GM18505 (cell line): ENCODE results near the gene SYCE3.

ENCODE experiments used
- ATAC-seq: cut with Tn5 transposase; IDR thresholded peaks from one replicate; pipeline ENCODE4 v1.9.1; 2021; ENCODE audit not compliant: unreplicated experiment
- POLR2A ChIP-seq: IDR thresholded peaks from 4 replicates; pipeline ENCODE4 v1.6.1; 2011; ENCODE audit warnings: borderline replicate concordance; ENCODE audit not compliant: insufficient read depth, insufficient read length; ENCODE audit errors: extremely low read depth

SYCE3 gene

GRCh38 chr22:50605002-50605612 lies 42.4 kb upstream of the SYCE3 start:
- no peak for ATAC-seq

GRCh38 chr22:50604256-50605001 lies 41.7 kb upstream of the SYCE3 start:
- no peak for ATAC-seq
- TF ChIP-seq POLR2A = no peak

More at GRCh38 chr22:50605002-50605612, 42.4 kb upstream of the SYCE3 start:
- no peak for TF ChIP-seq POLR2A

GRCh38 chr22:50603511-50604255 lies 41.0 kb upstream of the SYCE3 start:
- no peak for TF ChIP-seq POLR2A
- no peak for ATAC-seq

GRCh38 chr22:50602338-50602700 lies 39.6 kb upstream of the SYCE3 start:
- TF ChIP-seq POLR2A = no peak
- no peak for ATAC-seq

GRCh38 chr22:50601669-50602337 lies 39.1 kb upstream of the SYCE3 start:
- ATAC-seq = no peak
- TF ChIP-seq POLR2A = no peak

- ATAC-seq = no peak
- no peak for TF ChIP-seq POLR2A
Observed at GRCh38 chr22:50600967-50601668, 38.4 kb upstream of the SYCE3 start.

GRCh38 chr22:50600538-50600937 lies 37.8 kb upstream of the SYCE3 start, which contains the start of gene MAPK8IP2:
MAPK8IP2 (plus strand) TSS chr22:50600793; CDS start chr22:50600819, 26 bp downstream.
- TF ChIP-seq POLR2A = no peak
- no peak for ATAC-seq

GRCh38 chr22:50599816-50600455 lies 37.2 kb upstream of the SYCE3 start:
- no peak for ATAC-seq
- no peak for TF ChIP-seq POLR2A

- TF ChIP-seq POLR2A = no peak
- no peak for ATAC-seq
Observed at GRCh38 chr22:50597097-50597496, 34.4 kb upstream of the SYCE3 start.

- no peak for ATAC-seq
Observed at GRCh38 chr22:50595189-50595588, 32.5 kb upstream of the SYCE3 start.

GRCh38 chr22:50587407-50587806 lies 24.7 kb upstream of the SYCE3 start:
- TF ChIP-seq POLR2A = no peak
- no peak for ATAC-seq

More at GRCh38 chr22:50595189-50595588, 32.5 kb upstream of the SYCE3 start:
- no peak for TF ChIP-seq POLR2A

GRCh38 chr22:50586416-50586815 lies 23.7 kb upstream of the SYCE3 start:
- ATAC-seq = no peak

More at GRCh38 chr22:50586416-50586815, 23.7 kb upstream of the SYCE3 start:
- no peak for TF ChIP-seq POLR2A
